Naive thymus-derived CD4-positive, alpha-beta T cell (primary cell): ENCODE measurements around the gene SNX14. TPM values are rescaled to one million over a fixed set of nuclear protein-coding genes. Genes with fewer than 3 reads are reported as not detected.
"Not testable (repeated sequence)": the region's sequence is repeated elsewhere in the genome, so short reads cannot be mapped to it uniquely, and the experiment has no call there.

ENCODE experiments used
- ATAC-seq: fragments of 150-1000 bp; cut with Tn5 transposase; 2 replicates; pipeline ENCODE4 v1.10.0; 2021; ENCODE audit warnings: mild to moderate bottlenecking, moderate library complexity
- CTCF ChIA-PET: fragments of 350-600 bp; sonication (Branson Sonifier 250); formaldehyde crosslinking; loops from one replicate; lab custom pipeline; 2021; ENCODE audit warnings: antibody characterized with exemption; lab: Charles Lee
- POLR2A ChIA-PET: fragments of 350-600 bp; sonication (Branson Sonifier 250); formaldehyde crosslinking; loops from one replicate; lab custom pipeline; 2021; ENCODE audit warnings: antibody characterized with exemption, inconsistent platforms; lab: Charles Lee
- DNase-seq, 9 donors: peaks; one replicate each; pipeline versions ENCODE4 v3.0.0 to v3.0.0-alpha.2; 2020 to 2022; ENCODE audit warnings: mixed read lengths in 1 of 9
- H3K27ac ChIP-seq: one replicate; pipeline ENCODE4 v1.7.0; 2013; ENCODE audit warnings: mild to moderate bottlenecking, low read depth, low read length, moderate library complexity
- H3K27me3 ChIP-seq, 2 donors: one replicate each; pipeline ENCODE4 v1.7.0; 2013; ENCODE audit warnings: low read length in 2 of 2, mild to moderate bottlenecking in 2 of 2, moderate library complexity in 2 of 2; ENCODE audit not compliant: control insufficient read depth in 2 of 2, insufficient read depth in 2 of 2
- H3K36me3 ChIP-seq, 3 experiments: 1 replicate in 2 of 3; 2 replicates in 1 of 3; pipeline ENCODE4 v1.7.0; 2013; ENCODE audit warnings: low read length in 3 of 3, mild to moderate bottlenecking in 3 of 3, moderate library complexity in 1 of 3; ENCODE audit not compliant: insufficient read depth in 3 of 3, control insufficient read depth in 2 of 3
- H3K4me1 ChIP-seq, 2 donors: one replicate each; pipeline ENCODE4 v1.7.0; 2013; ENCODE audit warnings: low read length in 2 of 2, mild to moderate bottlenecking in 2 of 2, moderate library complexity in 1 of 2; ENCODE audit not compliant: control insufficient read depth in 2 of 2, insufficient read depth in 2 of 2
- H3K4me3 ChIP-seq: 2 replicates; pipeline ENCODE4 v1.7.0; 2013; ENCODE audit warnings: mild to moderate bottlenecking, low read length
- H3K9me3 ChIP-seq, 3 experiments: 1 replicate in 2 of 3; 2 replicates in 1 of 3; pipeline ENCODE4 v1.7.0; 2013; ENCODE audit warnings: low read length in 3 of 3; ENCODE audit not compliant: control insufficient read depth in 2 of 3
- H3K27ac Mint-ChIP-seq, 9 donors: one replicate each; pipeline ENCODE4 v1.8.0; 2020 to 2022; ENCODE audit warnings: mixed read lengths in 9 of 9, mild to moderate bottlenecking in 8 of 9, moderate library complexity in 5 of 9, inconsistent platforms in 2 of 9
- H3K27me3 Mint-ChIP-seq, 5 donors: one replicate each; pipeline ENCODE4 v1.8.0; 2021 to 2022; ENCODE audit warnings: mixed read lengths in 5 of 5, mild to moderate bottlenecking in 1 of 5
- H3K36me3 Mint-ChIP-seq, 5 donors: one replicate each; pipeline ENCODE4 v1.8.0; 2020 to 2022; ENCODE audit warnings: mixed read lengths in 5 of 5, mild to moderate bottlenecking in 3 of 5, inconsistent platforms in 1 of 5
- H3K4me1 Mint-ChIP-seq, 7 donors: one replicate each; pipeline ENCODE4 v1.8.0; 2020 to 2022; ENCODE audit warnings: mixed read lengths in 7 of 7, mild to moderate bottlenecking in 3 of 7, inconsistent platforms in 1 of 7
- H3K4me3 Mint-ChIP-seq, 10 donors: one replicate each; pipeline ENCODE4 v1.8.0; 2020 to 2022; ENCODE audit warnings: mild to moderate bottlenecking in 10 of 10, mixed read lengths in 10 of 10, moderate library complexity in 6 of 10, inconsistent platforms in 2 of 10
- H3K9me3 Mint-ChIP-seq, 11 donors: one replicate each; pipeline ENCODE4 v1.8.0; 2020 to 2022; ENCODE audit warnings: mixed read lengths in 11 of 11, mild to moderate bottlenecking in 4 of 11, inconsistent platforms in 1 of 11, moderate library complexity in 1 of 11
- intact Hi-C, 2 donors: fragments of 100-400 bp; cut with micrococcal nuclease; formaldehyde crosslinking; loops; one replicate each; pipeline ENCODE4 v1.15.1; 2023
- polyA plus RNA-seq, 2 donors: library from polyadenylated mRNA; unstranded; fragments of 300-500 nt; fragmentation: Illumina TruSeq; gene quantifications; one replicate each; pipeline ENCODE4 v1.2.3, GENCODE V29; 2021
- total RNA-seq, 6 experiments: library from RNA in 5 of 6; stranded (reverse) in 5 of 6; gene quantifications; 1 replicate in 5 of 6; 2 replicates in 1 of 6; pipeline ENCODE4 v1.2.3 and lab custom pipeline; 2021 to 2026

Gene SNX14
- total and polyA plus RNA-seq, 7 experiments from 2014 or later: 30.1 to 71.8 (median 45.7) TPM

GRCh38 chr6:85565736-85566135 is 27.9 kb downstream of the SNX14 start:
- POLR2A ChIA-PET: no interaction called here
- H3K4me1 ChIP-seq: no peaks in the 10 kb centered on the region
- no peak overlapping the region for H3K4me3 ChIP-seq
- Mint-ChIP-seq H3K4me3 (no peak overlapping the region), H3K27me3 (no peaks in the 10 kb centered on the region), H3K27ac (no peak overlapping the region), H3K36me3 (peaks cover 7 to 59% (median 37%) of the 10 kb centered on the region in 5 donors), H3K4me1 (peaks cover 0 to 12% (median 3%) of the 10 kb centered on the region in 7 donors), H3K9me3 (peaks cover 0 to 3% (median 0%) of the 10 kb centered on the region in 11 donors)
- CTCF ChIA-PET: no interaction called here
- ATAC-seq: no peak
- intact Hi-C loops: no loop called here
- no peaks in the 10 kb centered on the region for H3K27me3 ChIP-seq
- H3K9me3 ChIP-seq: no peaks in the 10 kb centered on the region
- peaks cover 0 to 21% (median 4%) of the 10 kb centered on the region in 3 experiments for H3K36me3 ChIP-seq
- no peak for DNase-seq
- H3K27ac ChIP-seq: no peak overlapping the region

GRCh38 chr6:85564223-85564622 is 29.4 kb downstream of the SNX14 start:
- H3K36me3 Mint-ChIP-seq: peaks cover 9 to 59% (median 41%) of the 10 kb centered on the region in 5 donors
- H3K4me1 ChIP-seq, H3K4me3 Mint-ChIP-seq, H3K9me3 ChIP-seq, H3K27me3 Mint-ChIP-seq, ATAC-seq, POLR2A ChIA-PET, intact Hi-C loops, CTCF ChIA-PET, H3K4me3 ChIP-seq, H3K27ac ChIP-seq, H3K4me1 Mint-ChIP-seq, DNase-seq, H3K27me3 ChIP-seq, H3K9me3 Mint-ChIP-seq, H3K27ac Mint-ChIP-seq: not testable (repeated sequence)
- peaks cover 0 to 18% (median 4%) of the 10 kb centered on the region in 3 experiments for H3K36me3 ChIP-seq

- Histone ChIP-seq H3K36me3 (peaks cover 0 to 11% (median 4%) of the 10 kb centered on the region in 3 experiments), H3K9me3 (no peaks in the 10 kb centered on the region), H3K4me1 (no peaks in the 10 kb centered on the region), H3K27me3 (no peaks in the 10 kb centered on the region), H3K27ac (no peak overlapping the region), H3K4me3 (no peak overlapping the region)
- H3K27ac Mint-ChIP-seq: no peak overlapping the region
- ChIA-PET POLR2A (interaction anchor here (0.7 kb wide), 2 partner anchors 116 to 260 kb away, joined by 3 read pairs; no protein-coding TSS in a partner anchor), CTCF (interaction anchor here (1.0 kb wide), 1 partner anchor 25 kb away, joined by 4 read pairs; no protein-coding TSS in a partner anchor)
- H3K4me3 Mint-ChIP-seq: no peak overlapping the region
- H3K36me3 Mint-ChIP-seq: peaks cover 8 to 51% (median 42%) of the 10 kb centered on the region in 5 donors
- no peaks in the 10 kb centered on the region for H3K27me3 Mint-ChIP-seq
- ATAC-seq (no peak), DNase-seq (no peak)
- peaks cover 0 to 8% (median 0%) of the 10 kb centered on the region in 7 donors for H3K4me1 Mint-ChIP-seq
- H3K9me3 Mint-ChIP-seq: peaks cover 0 to 3% (median 0%) of the 10 kb centered on the region in 11 donors
- intact Hi-C loops: no loop called here
Observed at GRCh38 chr6:85561750-85562357, 31.8 kb downstream of the SNX14 start.

- DNase-seq: no peak
- Histone ChIP-seq H3K36me3 (peaks cover 0 to 6% (median 4%) of the 10 kb centered on the region in 3 experiments), H3K4me1 (no peaks in the 10 kb centered on the region), H3K4me3 (no peak overlapping the region), H3K27ac (no peak overlapping the region), H3K9me3 (no peaks in the 10 kb centered on the region), H3K27me3 (no peaks in the 10 kb centered on the region)
- ChIA-PET CTCF (no interaction called here), POLR2A (no interaction called here)
- Mint-ChIP-seq H3K27ac (peak overlapping the region in 2 of 9 donors; percentile 1 to 79), H3K4me1 (peaks cover 0 to 3% (median 0%) of the 10 kb centered on the region in 7 donors), H3K36me3 (peaks cover 9 to 49% (median 42%) of the 10 kb centered on the region in 5 donors), H3K4me3 (no peak overlapping the region), H3K27me3 (no peaks in the 10 kb centered on the region), H3K9me3 (no peaks in the 10 kb centered on the region)
- no peak for ATAC-seq
- intact Hi-C loops: loop anchor here in 1 of 2 donors (5.0 kb wide), 1 partner anchor 35 kb away; the partner anchor contains the start of gene SNX14
Observed at GRCh38 chr6:85556992-85557668, 36.5 kb downstream of the SNX14 start.

GRCh38 chr6:85552652-85553051 is 41.0 kb downstream of the SNX14 start:
- no peak overlapping the region for H3K4me3 ChIP-seq
- no peaks in the 10 kb centered on the region for H3K9me3 ChIP-seq
- Mint-ChIP-seq H3K4me1 (peaks cover 0 to 3% (median 0%) of the 10 kb centered on the region in 7 donors), H3K36me3 (peaks cover 13 to 52% (median 36%) of the 10 kb centered on the region in 5 donors), H3K4me3 (no peak overlapping the region), H3K9me3 (peaks cover 0 to 4% (median 0%) of the 10 kb centered on the region in 11 donors), H3K27me3 (no peaks in the 10 kb centered on the region), H3K27ac (peak overlapping the region in 1 of 9 donors; percentile 22)
- DNase-seq: no peak
- ATAC-seq: no peak
- peaks cover 0 to 7% (median 0%) of the 10 kb centered on the region in 3 experiments for H3K36me3 ChIP-seq
- POLR2A ChIA-PET: no interaction called here
- H3K4me1 ChIP-seq: no peaks in the 10 kb centered on the region
- intact Hi-C loops: no loop called here
- no peak overlapping the region for H3K27ac ChIP-seq
- CTCF ChIA-PET: no interaction called here
- no peaks in the 10 kb centered on the region for H3K27me3 ChIP-seq

- H3K27me3 Mint-ChIP-seq: no peaks in the 10 kb centered on the region
- intact Hi-C loops: no loop called here
- Histone ChIP-seq H3K36me3 (peaks cover 0 to 15% (median 4%) of the 10 kb centered on the region in 3 experiments), H3K4me3 (no peak overlapping the region), H3K27ac (no peak overlapping the region), H3K27me3 (no peaks in the 10 kb centered on the region), H3K9me3 (no peaks in the 10 kb centered on the region), H3K4me1 (no peaks in the 10 kb centered on the region)
- peaks cover 0 to 5% (median 0%) of the 10 kb centered on the region in 11 donors for H3K9me3 Mint-ChIP-seq
- H3K4me1 Mint-ChIP-seq: peaks cover 0 to 3% (median 0%) of the 10 kb centered on the region in 7 donors
- CTCF ChIA-PET: no interaction called here
- no peak overlapping the region for H3K27ac Mint-ChIP-seq
- peaks cover 9 to 52% (median 35%) of the 10 kb centered on the region in 5 donors for H3K36me3 Mint-ChIP-seq
- POLR2A ChIA-PET: no interaction called here
- ATAC-seq (no peak), DNase-seq (peak in 1 of 9 donors; percentile 12)
- H3K4me3 Mint-ChIP-seq: no peak overlapping the region
Observed at GRCh38 chr6:85551264-85551663, 42.4 kb downstream of the SNX14 start.
